OCI-LY1 (cell line): ENCODE results near the gene SLC39A11.

ENCODE experiments used
- H2AFZ ChIP-seq: fragments of 200-600 bp; sonication (generic), shearing (Covaris generic); 2 replicates; pipeline ENCODE4 v1.6.0; 2014; ENCODE audit warnings: antibody characterized with exemption, mild to moderate bottlenecking, low read length
- H3F3A ChIP-seq: fragments of 200-600 bp; sonication (generic), shearing (Covaris generic); 2 replicates; pipeline ENCODE4 v1.6.0; 2014; ENCODE audit warnings: mild to moderate bottlenecking, antibody characterized with exemption, low read length, moderate library complexity; ENCODE audit not compliant: insufficient read depth
- H3K27ac ChIP-seq: fragments of 200-600 bp; sonication (generic); 2 replicates; pipeline ENCODE4 v1.5.1; 2014; ENCODE audit warnings: low read length, mixed run types, mild to moderate bottlenecking, low read depth; ENCODE audit not compliant: poor library complexity, severe bottlenecking
- H3K27me3 ChIP-seq: fragments of 200-600 bp; sonication (generic); 2 replicates; pipeline ENCODE4 v1.6.0; 2014; ENCODE audit warnings: antibody characterized with exemption, mild to moderate bottlenecking, low read length, moderate library complexity; ENCODE audit not compliant: insufficient read depth
- H3K36me3 ChIP-seq: fragments of 200-600 bp; sonication (generic); 2 replicates; pipeline ENCODE4 v1.6.1; 2014; ENCODE audit warnings: mild to moderate bottlenecking, antibody characterized with exemption, low read length, moderate library complexity, mixed read lengths; ENCODE audit not compliant: insufficient read depth
- H3K4me1 ChIP-seq: fragments of 200-600 bp; sonication (generic); 2 replicates; pipeline ENCODE4 v1.5.1; 2014; ENCODE audit warnings: mild to moderate bottlenecking, low read length, moderate library complexity; ENCODE audit not compliant: insufficient read depth, severe bottlenecking
- H3K4me2 ChIP-seq: fragments of 200-600 bp; sonication (generic), shearing (Covaris generic); 2 replicates; pipeline ENCODE4 v1.6.1; 2014; ENCODE audit warnings: low read length
- H3K4me3 ChIP-seq: fragments of 200-600 bp; sonication (generic); 2 replicates; pipeline ENCODE4 v1.5.1; 2014; ENCODE audit warnings: low read length, low read depth, mild to moderate bottlenecking, mixed read lengths; ENCODE audit not compliant: poor library complexity, severe bottlenecking
- H3K79me2 ChIP-seq: fragments of 200-600 bp; shearing (Covaris generic); 2 replicates; pipeline ENCODE4 v1.6.1; 2016; ENCODE audit warnings: mixed run types, low read length, mixed read lengths; ENCODE audit not compliant: insufficient read depth
- H3K9ac ChIP-seq: fragments of 200-600 bp; sonication (generic), shearing (Covaris generic); 2 replicates; pipeline ENCODE4 v1.6.1; 2014; ENCODE audit warnings: mild to moderate bottlenecking, low read length, mixed read lengths
- H3K9me2 ChIP-seq: fragments of 200-600 bp; sonication (generic), shearing (Covaris generic); 2 replicates; pipeline ENCODE4 v1.6.1; 2014; ENCODE audit warnings: low read depth, mild to moderate bottlenecking, low read length, mixed read lengths
- H3K9me3 ChIP-seq: fragments of 200-600 bp; shearing (Covaris generic); 2 replicates; pipeline ENCODE4 v1.6.1; 2014; ENCODE audit warnings: low read length, mixed read lengths
- H4K20me1 ChIP-seq: fragments of 200-600 bp; sonication (generic), shearing (Covaris generic); 2 replicates; pipeline ENCODE4 v1.6.0; 2016; ENCODE audit warnings: mild to moderate bottlenecking, low read length; ENCODE audit not compliant: insufficient read depth
- CTCF ChIP-seq: fragments of 200-600 bp; sonication (generic), shearing (Covaris generic); IDR thresholded peaks from 2 replicates; pipeline ENCODE4 v1.5.1; 2017; ENCODE audit warnings: mild to moderate bottlenecking, antibody characterized with exemption, low read length, moderate library complexity, mixed read lengths
- EZH2 ChIP-seq: fragments of 200-600 bp; sonication (generic), shearing (Covaris generic); IDR thresholded peaks from 2 replicates; pipeline ENCODE4 v1.8.0; 2017; ENCODE audit warnings: borderline replicate concordance, mixed run types, mild to moderate bottlenecking, antibody characterized with exemption, low read length, moderate library complexity, mixed read lengths

The SLC39A11 gene

GRCh38 chr17:72643575-72644216 lies 448.8 kb downstream of the SLC39A11 start:
- Histone ChIP-seq H3K79me2 (no peaks in the 10 kb centered on the region), H3K9me3 (no peaks in the 10 kb centered on the region), H3K4me1 (no peaks in the 10 kb centered on the region), H2AFZ (no peak overlapping the region), H3K9ac (no peak overlapping the region), H3K4me3 (no peak overlapping the region), H3K4me2 (no peak overlapping the region), H3K27ac (no peak overlapping the region), H4K20me1 (no peaks in the 10 kb centered on the region), H3K9me2 (no peaks in the 10 kb centered on the region), H3F3A (no peaks in the 10 kb centered on the region), H3K36me3 (no peaks in the 10 kb centered on the region), H3K27me3 (no peaks in the 10 kb centered on the region)
- TF ChIP-seq CTCF (no peak), EZH2 (no peak)

- no peaks in the 10 kb centered on the region for H3K9me2 ChIP-seq
- H3K79me2 ChIP-seq, result no peaks in the 10 kb centered on the region
- no peak overlapping the region for H3K4me3 ChIP-seq
- H3K9ac ChIP-seq, result no peak overlapping the region
- H3K4me2 ChIP-seq, result no peak overlapping the region
- H3K27me3 ChIP-seq, result no peaks in the 10 kb centered on the region
- no peaks in the 10 kb centered on the region for H3K36me3 ChIP-seq
- no peaks in the 10 kb centered on the region for H3K9me3 ChIP-seq
- H3K27ac ChIP-seq, result no peak overlapping the region
- H3F3A ChIP-seq, result no peaks in the 10 kb centered on the region
- TF ChIP-seq EZH2 (no peak), CTCF (no peak)
- H3K4me1 ChIP-seq, result no peaks in the 10 kb centered on the region
- H2AFZ ChIP-seq, result no peak overlapping the region
- no peaks in the 10 kb centered on the region for H4K20me1 ChIP-seq
Measured at GRCh38 chr17:72642720-72643119, 449.8 kb downstream of the SLC39A11 start.

GRCh38 chr17:72640415-72641165 lies 451.9 kb downstream of the SLC39A11 start:
- no peak overlapping the region for H2AFZ ChIP-seq
- H3K9ac ChIP-seq, result no peak overlapping the region
- no peaks in the 10 kb centered on the region for H3K79me2 ChIP-seq
- H3K27ac ChIP-seq, result no peak overlapping the region
- no peaks in the 10 kb centered on the region for H4K20me1 ChIP-seq
- no peak overlapping the region for H3K4me2 ChIP-seq
- no peaks in the 10 kb centered on the region for H3K36me3 ChIP-seq
- no peak for TF ChIP-seq EZH2
- TF ChIP-seq CTCF, result no peak
- H3K4me3 ChIP-seq, result no peak overlapping the region
- no peaks in the 10 kb centered on the region for H3K27me3 ChIP-seq
- no peaks in the 10 kb centered on the region for H3K9me3 ChIP-seq
- no peaks in the 10 kb centered on the region for H3K4me1 ChIP-seq
- no peaks in the 10 kb centered on the region for H3K9me2 ChIP-seq
- no peaks in the 10 kb centered on the region for H3F3A ChIP-seq
